ENCODE results near the gene HMCN2.

The HMCN2 gene

DNA sequence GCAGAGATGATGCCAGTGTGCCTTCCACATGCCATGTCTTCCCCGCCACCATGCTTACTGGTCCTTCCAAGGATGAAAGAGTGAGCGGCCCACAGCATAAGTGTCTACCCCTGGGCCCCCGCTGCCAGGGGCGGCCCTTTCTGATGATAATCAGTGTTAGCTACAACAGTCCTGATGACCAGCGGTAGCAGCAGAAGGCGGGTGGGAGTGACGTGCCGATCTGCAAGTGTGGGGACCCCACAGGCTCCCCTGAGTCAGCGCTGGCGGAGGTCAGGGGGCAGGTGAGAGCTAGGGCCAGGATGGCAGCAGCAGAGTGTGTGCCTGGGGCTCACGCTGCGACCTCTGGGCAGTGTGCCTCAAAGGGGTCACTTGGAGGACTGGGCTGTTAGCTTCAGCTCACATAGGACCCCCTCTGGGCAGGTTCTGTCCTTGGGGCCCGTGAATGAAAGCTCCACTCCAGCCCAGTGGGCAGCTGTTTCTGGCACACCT is 80.4 kb downstream of the HMCN2 start:
- no peak for DNase-seq (ENCODE audit: low read depth)

DNA sequence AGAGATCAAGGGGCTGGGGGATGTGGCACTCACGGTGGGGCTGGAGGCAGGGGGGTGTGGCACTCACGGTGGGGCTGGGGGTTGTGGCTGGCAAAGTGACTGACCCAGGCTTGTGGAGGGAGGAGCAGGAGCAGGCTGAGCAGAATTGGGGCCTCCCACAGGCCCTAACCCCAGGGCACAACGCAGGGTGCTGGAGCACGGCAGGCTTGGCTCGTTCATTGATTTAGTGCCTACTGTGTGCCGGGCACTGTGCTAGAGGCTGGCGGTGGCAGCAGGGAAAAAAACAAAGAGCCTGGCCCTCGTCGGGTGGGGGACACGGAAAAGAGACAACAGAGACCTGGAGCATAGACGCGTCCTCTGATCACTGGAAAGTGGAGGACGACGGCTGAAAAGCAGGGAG is 80.9 kb downstream of the HMCN2 start:
- DNase-seq (ENCODE audit: low read depth) = no peak

DNA sequence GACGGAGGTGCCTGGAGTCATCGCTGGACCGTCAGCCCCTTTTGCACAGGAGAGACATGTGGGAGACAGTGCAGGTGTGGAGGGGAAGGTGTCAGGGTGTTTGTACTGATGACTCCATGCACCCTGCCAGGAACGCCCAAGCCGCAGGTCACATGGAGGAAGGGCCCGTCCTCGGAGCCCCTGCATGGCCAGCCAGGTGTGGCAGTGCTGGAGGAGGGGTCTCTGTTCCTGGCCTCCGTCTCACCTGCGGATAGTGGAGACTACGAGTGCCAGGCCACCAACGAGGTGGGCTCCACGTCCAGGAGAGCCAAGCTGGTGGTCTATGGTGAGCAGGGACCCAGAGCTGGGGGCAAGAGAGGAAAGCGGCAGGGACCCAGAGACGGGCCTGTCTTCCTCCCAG is 81.5 kb downstream of the HMCN2 start:
- no peak for DNase-seq (ENCODE audit: low read depth)

DNA sequence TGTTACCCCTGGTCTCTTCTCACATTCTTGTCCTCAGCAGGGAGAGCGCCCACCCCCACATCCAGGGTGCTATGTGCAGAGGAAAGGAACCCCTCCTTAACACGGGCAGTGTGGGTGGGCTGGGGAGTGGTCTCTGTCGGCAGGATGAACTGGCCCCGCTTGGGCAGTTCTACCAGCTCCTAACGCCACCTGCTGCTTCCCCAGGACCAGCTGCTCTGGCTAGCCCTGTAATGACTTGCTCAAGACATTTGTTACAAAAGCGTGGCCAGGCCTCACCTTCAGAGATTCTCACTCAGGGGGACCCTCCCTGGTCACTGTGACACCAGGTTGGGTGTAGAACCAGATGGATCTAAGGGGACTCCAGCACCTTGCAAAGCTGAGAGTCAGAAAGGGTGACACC is 82.4 kb downstream of the HMCN2 start:
- no peak for DNase-seq (ENCODE audit: low read depth)

DNA sequence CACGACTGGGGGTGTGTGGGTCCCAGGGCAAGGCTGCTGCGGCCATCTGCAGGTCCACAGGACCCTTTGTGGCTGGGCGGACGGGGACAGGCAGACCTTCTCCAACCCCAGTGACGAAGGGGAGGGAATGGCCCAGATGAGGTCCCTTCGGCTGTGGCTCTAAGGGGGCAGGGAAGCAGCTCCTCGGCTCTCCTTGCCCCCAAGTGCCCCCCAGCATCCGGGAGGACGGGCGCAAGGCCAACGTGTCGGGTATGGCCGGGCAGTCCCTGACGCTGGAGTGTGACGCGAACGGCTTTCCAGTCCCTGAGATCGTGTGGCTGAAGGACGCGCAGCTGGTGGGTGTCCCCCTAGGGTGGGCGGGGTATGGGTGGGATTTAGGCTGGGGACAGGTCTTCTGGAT is 82.8 kb downstream of the HMCN2 start:
- DNase-seq (ENCODE audit: low read depth) = no peak

DNA sequence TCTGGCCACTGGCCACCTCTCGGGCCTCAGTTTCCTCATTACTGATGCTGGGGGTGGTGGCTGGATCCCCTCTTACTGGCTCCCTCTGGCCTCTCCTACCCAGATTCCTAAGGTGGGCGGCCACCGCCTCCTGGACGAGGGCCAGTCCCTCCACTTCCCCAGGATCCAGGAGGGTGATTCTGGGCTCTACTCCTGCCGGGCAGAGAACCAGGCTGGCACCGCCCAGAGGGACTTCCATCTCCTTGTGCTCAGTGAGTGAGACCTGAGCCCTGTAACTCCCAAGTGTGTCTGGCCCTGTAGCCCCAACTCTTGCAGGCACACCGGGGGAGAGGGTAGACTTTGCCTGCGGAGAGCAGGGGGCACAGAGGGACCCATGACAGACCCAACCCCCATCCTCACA is 83.3 kb downstream of the HMCN2 start:
- DNase-seq (ENCODE audit: low read depth) = no peak

DNA sequence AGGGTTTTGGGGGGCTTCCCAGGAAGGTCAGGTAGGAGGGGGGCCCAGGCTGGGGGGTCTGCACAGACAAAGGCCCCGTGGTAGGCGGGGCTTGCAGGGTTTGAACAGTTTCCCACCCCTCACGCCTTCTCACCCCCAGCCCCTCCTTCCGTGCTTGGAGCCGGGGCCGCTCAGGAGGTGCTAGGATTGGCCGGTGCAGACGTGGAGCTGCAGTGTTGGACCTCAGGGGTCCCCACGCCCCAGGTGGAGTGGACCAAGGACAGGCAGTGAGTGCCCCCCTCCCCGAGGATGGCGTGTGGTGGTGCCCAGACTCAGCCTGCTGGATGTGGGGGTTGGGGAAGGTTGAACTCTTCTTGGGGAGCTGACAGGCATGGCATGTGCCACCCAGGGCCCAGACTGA is 83.8 kb downstream of the HMCN2 start:
- no peak for DNase-seq (ENCODE audit: low read depth)

DNA sequence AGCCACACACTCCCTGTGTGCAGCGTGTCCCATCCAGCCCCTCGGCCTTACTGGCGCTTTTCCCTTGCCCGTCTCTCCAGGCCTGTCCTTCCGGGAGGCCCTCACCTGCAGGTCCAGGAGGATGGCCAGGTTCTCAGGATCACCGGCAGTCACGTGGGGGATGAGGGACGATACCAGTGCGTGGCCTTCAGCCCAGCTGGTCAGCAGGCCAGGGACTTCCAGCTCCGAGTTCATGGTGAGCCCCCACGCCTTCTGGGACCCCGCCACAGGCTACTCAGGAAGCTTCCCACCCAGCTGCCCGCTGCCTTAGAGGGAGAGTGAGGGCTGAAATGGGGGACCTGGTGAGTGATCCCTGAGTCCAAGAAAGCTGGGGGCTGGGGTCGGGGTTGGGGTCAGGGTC is 85.8 kb downstream of the HMCN2 start:
- DNase-seq (ENCODE audit: low read depth) = no peak

DNA sequence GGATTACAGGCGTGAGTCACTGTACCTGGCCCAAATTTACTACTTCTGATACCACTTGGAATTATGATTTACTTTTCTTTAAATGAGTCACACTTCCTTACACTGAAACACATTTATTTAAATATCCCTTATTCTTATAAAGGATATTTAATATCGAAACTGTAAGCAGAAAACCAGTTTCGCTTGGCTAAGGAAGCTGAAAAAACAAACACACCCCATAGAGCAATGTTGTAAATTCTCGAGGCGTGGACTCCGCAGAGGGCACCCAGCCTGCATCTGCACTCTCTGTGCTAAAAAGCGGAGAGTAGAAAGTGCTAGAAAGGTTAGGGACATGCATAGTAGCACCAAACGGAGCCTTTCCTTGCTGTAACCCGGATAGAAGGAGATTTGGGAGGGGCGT is 86.5 kb downstream of the HMCN2 start:
- DNase-seq (ENCODE audit: low read depth) = no peak

DNA sequence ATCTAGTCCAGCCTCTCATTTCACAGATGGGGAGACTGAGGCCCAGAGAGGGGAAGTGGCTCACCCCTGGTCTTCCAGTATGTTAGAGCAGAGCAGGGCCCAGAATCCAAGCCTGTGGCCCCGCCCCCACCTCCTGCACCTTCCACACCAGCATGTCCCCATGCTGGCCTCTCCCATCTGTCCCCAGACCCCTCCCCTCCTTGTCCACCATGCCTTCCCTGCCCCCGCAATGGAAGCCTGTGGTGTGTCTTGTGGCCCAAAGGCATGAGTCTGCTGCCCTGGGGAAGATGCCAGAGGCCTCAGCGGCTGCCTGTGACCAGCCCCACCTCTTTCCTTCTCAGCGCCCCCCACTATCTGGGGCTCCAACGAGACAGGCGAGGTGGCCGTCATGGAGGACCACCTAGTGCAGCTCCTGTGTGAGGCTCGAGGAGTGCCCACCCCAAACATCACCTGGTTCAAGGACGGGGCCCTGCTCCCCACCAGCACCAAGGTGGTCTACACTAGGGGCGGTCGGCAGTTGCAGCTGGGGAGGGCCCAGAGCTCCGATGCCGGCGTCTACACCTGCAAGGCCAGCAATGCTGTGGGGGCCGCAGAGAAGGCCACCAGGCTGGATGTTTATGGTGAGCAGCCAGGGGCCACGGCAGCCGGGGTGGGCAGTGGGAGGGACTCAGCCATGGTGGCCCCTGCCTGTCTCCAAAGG is 87.2 kb downstream of the HMCN2 start:
- no peak for DNase-seq (ENCODE audit: low read depth)

DNA sequence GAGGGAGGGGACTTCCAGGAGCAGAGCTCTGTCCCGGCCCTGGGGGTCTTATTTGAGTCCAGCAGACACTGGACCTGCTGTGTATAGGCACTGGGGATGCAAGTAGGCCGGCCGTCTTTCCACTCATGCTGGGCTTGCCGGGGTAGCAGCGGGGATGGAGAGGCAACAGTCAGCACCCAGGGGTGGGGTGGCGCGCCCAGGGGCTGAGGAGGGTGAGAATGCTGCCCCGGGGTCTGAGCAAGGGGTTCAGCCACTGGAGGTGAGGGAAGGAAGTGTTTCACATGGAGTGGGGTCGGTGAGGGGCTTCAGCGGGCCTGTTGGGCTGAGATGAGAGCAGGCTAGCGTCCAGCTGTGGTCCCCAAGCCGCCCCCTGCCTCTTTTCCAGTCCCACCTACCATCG is 88.8 kb downstream of the HMCN2 start:
- no peak for DNase-seq (ENCODE audit: low read depth)

DNA sequence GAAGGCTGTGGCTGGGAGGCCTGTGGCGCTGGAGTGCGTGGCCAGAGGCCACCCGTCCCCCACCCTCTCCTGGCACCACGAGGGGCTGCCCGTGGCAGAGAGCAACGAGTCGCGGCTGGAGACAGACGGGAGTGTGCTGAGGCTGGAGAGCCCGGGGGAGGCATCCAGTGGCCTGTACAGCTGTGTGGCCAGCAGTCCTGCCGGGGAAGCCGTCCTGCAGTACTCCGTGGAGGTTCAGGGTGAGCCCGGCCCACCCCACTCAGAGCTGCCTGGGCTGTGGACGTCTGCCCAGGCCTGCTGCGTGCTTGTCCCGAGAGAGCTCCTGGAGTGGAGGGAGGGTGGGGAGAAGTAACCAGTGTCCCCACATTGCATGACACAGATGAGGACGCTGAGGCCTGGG is 89.2 kb downstream of the HMCN2 start:
- DNase-seq (ENCODE audit: low read depth) = no peak

DNA sequence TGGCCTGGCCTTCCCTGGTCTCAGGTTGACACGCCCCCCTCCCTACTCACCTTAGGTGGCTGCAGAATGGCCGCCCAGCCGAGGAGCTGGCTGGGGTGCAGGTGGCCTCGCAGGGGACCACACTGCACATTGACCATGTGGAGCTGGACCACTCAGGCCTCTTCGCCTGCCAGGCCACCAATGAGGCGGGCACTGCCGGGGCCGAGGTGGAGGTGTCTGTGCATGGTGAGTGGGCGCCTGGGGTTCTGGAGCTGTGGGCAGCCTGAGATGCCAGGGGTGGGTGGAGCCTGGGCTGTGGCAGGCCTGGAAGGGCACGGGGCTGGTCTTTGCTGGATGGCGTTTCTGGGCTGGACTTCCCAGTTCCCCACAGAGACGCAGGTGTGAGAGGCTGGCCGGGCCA is 90.5 kb downstream of the HMCN2 start:
- no peak for DNase-seq (ENCODE audit: low read depth)

DNA sequence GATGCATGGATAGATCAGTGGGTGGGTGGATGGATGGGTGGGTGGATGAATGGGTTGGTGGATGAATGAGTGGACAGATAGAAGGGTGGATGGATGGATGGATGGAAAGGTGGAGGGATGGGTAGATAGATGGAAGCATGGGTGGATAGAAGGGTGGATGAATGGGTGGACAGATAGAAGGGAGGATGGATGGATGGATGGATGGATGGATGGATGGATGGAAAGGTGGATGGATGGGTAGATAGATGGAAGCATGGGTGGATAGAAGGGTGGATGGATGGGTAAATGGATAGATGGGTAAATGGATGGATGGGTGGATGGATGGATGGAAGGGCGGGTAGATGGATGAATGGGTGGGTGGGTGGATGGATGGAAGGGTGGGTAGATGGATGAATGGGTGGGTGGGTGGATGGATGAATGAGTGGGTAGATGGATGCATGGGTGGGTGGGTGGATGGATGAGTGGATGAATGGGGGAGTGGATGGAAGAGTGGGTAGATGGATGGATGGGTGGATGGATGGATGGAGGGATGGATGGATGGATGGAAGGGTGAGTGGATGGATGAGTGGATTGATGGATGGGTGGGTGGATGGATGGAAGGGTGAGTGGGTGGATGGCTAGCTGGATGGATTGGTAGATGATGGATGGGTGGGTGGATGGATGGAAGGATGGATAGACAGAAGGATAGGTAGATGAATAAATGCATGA is 91.5 kb downstream of the HMCN2 start:
- DNase-seq (ENCODE audit: low read depth) = no peak

DNA sequence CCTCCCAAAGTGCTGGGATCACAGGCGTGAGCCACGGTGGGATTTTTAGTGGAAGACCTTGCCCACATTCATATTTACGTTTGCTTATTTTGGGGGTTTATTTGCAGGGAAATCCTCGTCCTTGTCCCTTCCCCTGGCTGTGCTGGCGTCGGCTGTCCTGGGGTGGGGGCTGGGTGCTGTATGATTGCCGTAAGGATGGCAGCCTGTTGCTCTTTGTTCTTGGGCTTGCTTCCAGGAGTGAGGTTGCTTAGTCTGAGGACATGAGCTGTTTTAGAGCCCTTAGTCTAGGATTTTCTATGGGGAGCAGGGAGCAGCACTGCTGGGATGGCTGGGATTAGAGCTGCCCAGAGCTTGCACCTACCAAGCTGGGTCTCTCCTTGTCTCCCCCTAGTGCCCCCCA is 93.4 kb downstream of the HMCN2 start:
- no peak for DNase-seq (ENCODE audit: low read depth)

DNA sequence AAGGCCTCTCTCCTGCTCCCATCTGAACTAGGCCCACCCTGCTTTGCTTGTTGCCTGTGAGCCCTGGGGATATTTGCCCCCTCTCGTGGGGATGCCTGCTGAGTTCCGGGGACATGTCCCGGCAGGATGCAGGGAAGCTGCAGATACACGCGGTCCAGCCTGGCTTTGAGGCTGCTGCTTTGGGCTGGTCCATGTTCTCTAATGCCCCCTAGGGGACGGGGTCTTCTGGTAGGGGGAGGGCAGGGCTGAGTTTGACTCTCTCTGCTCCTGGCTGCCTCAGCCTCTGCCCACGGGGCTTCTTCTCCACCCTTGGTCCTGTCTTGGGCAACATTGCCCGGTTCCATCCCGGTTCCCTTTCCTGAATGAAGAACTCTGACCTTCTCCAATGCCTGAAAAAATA is 94.3 kb downstream of the HMCN2 start:
- no peak for DNase-seq (ENCODE audit: low read depth)

DNA sequence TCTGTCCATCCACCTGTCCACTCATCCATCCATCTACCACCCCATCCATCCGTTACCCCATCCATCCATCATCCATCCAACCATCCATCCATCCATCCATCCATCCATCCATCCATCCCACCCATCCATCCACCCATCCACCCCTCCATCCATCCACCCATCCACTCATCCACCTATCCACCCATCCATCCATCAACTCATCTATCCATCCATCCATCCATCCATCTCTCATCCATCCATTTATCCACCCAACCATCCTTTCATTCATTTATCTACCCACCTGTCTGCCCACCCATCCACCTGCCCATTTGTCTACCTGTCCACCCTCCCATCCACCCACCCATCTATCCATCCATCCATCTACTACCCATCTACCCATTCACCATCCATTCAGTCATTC is 95.1 kb downstream of the HMCN2 start:
- DNase-seq (ENCODE audit: low read depth) = no peak

DNA sequence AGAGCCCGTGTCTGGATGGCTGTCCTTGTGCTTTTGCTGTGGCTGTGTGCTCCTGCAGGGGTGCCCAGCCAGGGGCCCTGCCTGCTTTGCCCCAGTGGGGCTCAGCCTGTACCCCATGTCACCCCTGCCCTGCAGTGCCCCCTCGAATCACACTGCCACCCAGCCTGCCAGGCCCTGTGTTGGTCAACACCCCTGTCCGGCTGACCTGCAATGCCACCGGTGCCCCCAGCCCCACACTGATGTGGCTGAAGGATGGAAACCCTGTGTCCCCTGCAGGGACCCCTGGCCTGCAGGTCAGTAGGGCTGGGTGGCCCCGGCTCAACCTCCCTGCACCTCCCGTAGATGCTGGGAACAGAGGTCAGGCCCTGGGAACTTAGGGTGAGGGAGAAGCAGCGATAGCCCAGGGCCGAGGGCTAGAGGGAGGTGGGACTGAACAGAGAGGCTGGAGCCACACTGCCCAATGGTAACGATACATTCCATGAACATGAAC is 96.4 kb downstream of the HMCN2 start:
- no peak for DNase-seq (ENCODE audit: low read depth)

DNA sequence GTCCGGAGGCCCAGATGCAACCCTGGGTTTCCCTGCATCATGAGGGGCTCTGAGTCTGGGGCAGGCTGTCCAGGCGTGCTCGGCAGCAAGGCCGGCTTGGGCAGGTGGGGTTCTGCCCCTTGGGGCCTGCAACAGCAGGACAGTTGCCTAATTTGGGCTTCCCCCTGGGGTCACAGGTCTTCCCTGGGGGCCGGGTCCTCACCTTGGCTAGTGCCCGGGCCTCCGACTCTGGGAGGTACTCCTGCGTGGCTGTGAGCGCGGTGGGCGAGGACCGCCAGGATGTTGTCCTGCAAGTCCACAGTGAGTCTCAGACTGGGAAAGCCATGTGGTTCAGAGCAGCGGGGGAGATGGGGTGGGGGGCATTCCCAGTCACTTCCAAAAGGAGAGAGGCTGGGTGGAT is 97.1 kb downstream of the HMCN2 start:
- no peak for DNase-seq (ENCODE audit: low read depth)

DNA sequence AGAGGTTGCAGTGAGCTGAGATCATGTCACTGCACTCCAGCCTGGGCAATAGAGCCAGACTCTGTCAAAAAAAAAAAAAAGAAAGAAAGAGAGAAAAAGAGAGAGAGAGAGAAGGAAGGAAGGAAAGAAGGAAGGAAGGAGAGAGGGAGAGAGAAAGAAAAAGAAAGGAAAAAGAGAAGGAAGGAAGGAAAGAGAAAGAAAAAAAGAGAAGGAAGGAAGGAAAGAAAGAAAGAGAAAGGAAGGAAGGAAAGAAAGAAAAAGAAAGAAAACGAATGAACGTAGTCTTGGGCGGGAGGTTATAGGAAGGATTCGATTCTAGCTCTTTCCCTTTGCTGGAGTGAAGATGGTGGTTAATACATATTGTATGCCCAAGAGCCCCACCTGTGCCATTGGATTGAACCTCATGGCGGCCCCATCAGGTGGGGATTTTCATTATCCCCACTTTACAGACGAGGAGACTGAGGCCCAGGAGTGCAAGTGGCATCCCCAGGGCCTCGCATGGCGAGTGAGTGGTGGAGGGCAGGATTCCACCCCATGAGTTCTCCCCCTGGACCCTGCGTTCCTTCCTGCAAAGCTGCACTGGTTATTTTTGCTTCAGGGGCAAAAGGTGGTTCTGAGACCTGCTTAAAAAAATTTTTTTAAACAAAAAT is 98.3 kb downstream of the HMCN2 start:
- DNase-seq (ENCODE audit: low read depth) = no peak

DNA sequence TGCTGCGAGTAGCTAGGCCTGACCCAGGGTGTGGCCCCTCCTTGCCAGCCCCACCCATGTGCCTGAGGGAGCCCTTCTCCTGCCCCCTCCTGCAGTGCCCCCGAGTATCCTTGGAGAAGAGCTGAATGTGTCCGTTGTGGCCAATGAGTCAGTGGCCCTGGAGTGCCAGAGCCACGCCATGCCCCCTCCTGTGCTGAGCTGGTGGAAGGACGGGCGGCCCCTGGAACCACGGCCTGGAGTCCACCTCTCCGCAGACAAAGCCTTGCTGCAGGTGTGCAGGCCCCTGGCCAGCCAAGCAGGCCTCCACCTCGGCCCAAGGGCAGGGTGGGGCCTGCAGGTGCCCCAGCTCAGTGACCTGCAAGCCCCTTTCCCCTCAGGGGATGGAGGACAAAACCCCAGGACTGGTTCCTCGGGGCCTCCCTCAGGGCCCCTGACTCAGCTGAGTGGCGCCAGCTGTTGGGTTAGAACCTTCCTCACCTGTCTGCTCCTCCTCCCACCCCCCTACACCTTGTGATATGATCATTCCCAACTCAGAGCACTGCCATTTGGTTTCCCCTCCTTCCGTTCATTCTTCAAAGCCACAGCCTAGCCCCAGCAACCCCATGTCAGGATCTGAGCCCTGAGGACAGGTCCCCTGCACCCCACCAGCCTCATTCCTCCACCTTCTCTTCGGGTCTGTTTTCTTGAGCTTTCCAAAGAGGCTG is 99.2 kb downstream of the HMCN2 start:
- no peak for DNase-seq (ENCODE audit: low read depth)

DNA sequence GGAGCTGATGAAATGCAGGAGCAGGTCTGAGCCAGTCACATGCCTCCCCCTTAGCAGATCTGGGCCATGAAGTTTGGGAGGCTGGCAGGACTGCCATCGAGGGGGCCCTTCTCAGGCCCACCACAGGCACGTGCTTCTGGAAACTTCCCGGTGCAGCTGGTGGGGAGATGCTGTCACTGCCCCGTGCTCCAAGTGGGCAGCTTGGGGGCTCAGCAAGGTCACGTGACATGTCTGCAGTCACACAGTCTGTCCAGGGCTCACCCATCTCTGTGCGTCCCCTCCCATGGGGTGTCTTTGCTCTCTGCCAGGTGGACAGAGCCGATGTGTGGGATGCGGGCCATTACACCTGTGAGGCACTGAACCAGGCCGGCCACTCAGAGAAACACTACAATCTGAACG is 99.8 kb downstream of the HMCN2 start:
- DNase-seq (ENCODE audit: low read depth) = no peak

DNA sequence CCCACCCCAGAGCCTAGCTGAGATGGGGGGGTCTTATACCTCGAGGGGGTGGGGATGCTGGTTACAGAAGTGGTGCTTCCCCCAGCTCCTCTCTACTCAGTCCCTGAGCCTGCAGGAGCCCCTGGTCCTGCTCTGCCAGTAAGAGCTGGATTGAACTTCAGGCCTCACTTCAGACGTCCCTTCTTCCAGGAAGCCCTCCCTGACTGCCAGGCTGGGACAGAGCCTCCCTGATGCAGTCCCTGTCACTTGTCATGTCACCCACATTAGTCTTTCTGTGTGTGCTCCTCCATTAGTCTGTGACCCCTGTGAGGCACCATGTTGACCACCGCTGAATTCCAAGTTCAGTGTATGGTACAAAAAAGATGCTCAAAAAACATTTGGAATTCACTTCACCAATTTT is 100.5 kb downstream of the HMCN2 start:
- no peak for DNase-seq (ENCODE audit: low read depth)

Measured in stimulated activated CD8-positive, alpha-beta memory T cell treated with anti-CD3 and anti-CD28 coated beads, Interleukin-4, amount 100 ng/mL, for 24 hours (primary cell).